ENCODE measurements around the gene NTM. TPM values are rescaled to one million over a fixed set of nuclear protein-coding genes. Genes with fewer than 3 reads are reported as not detected.

The NTM gene
- total and polyA plus RNA-seq, 7 donors: 0.07 to 1.1 (median 0.22) TPM; not detected in 2

- no peak overlapping the region for H3K27ac ChIP-seq
- 39 to 49% (median 43%) methylated on average over 5 of the region's 5 CpGs for WGBS, 3 donors
- ATAC-seq: peak in 1 of 4 donors; percentile 30
Measured at GRCh38 chr11:131875611-131876010, 505.2 kb downstream of the NTM start.

GRCh38 chr11:131877246-131877942 is 507.0 kb downstream of the NTM start:
- ATAC-seq (no peak), DNase-seq (no peak)
- no peak for TF ChIP-seq CTCF (IDR thresholded peaks at IDR 0.05)
- 72 to 76% (median 72%) methylated on average over 10 of the region's 10 CpGs for WGBS, 3 donors
- no peaks in the 10 kb centered on the region for H3K4me1 ChIP-seq
- intact Hi-C loops (cut with DNase I): no loop called here
- no peak overlapping the region for H3K4me3 ChIP-seq
- H3K36me3 ChIP-seq (ENCODE audit: insufficient read depth in 1 of 2, low read depth in 1 of 2): no peaks in the 10 kb centered on the region
- H3K27me3 ChIP-seq (ENCODE audit: insufficient read depth in 3 of 3, low read length in 2 of 3): no peaks in the 10 kb centered on the region
- H3K27ac ChIP-seq: no peak overlapping the region
- H3K9me3 ChIP-seq: no peaks in the 10 kb centered on the region

More at GRCh38 chr11:131875611-131876010, 505.2 kb downstream of the NTM start:
- intact Hi-C loops (cut with DNase I): no loop called here
- no peaks in the 10 kb centered on the region for H3K4me1 ChIP-seq
- H3K36me3 ChIP-seq (ENCODE audit: insufficient read depth in 1 of 2, low read depth in 1 of 2): no peaks in the 10 kb centered on the region
- no peaks in the 10 kb centered on the region for H3K9me3 ChIP-seq
- TF ChIP-seq CTCF (IDR thresholded peaks at IDR 0.05): no peak
- peak; percentile 36 to 55 for DNase-seq
- no peak overlapping the region for H3K4me3 ChIP-seq
- H3K27me3 ChIP-seq (ENCODE audit: insufficient read depth in 3 of 3, low read length in 2 of 3): no peaks in the 10 kb centered on the region

- Histone ChIP-seq H3K27ac (no peak overlapping the region), H3K4me3 (no peak overlapping the region), H3K9me3 (no peaks in the 10 kb centered on the region), H3K4me1 (no peaks in the 10 kb centered on the region), H3K27me3 (ENCODE audit: insufficient read depth in 3 of 3, low read length in 2 of 3) (no peaks in the 10 kb centered on the region), H3K36me3 (ENCODE audit: insufficient read depth in 1 of 2, low read depth in 1 of 2) (no peaks in the 10 kb centered on the region)
- TF ChIP-seq CTCF (IDR thresholded peaks at IDR 0.05): no peak
- ATAC-seq (no peak), DNase-seq (no peak)
- intact Hi-C loops (cut with DNase I): no loop called here
- WGBS, 3 donors: 59 to 76% (median 74%) methylated on average over 3 of the region's 3 CpGs
Measured at GRCh38 chr11:131880316-131880715, 509.9 kb downstream of the NTM start.

- Histone ChIP-seq H3K36me3 (ENCODE audit: insufficient read depth in 1 of 2, low read depth in 1 of 2) (no peaks in the 10 kb centered on the region), H3K4me1 (no peaks in the 10 kb centered on the region), H3K27ac (no peak overlapping the region), H3K9me3 (no peaks in the 10 kb centered on the region), H3K27me3 (ENCODE audit: insufficient read depth in 3 of 3, low read length in 2 of 3) (no peaks in the 10 kb centered on the region), H3K4me3 (no peak overlapping the region)
- intact Hi-C loops (cut with DNase I): no loop called here
- TF ChIP-seq CTCF (IDR thresholded peaks at IDR 0.05): no peak
- WGBS, 3 donors: 86 to 89% (median 88%) methylated on average over 6 of the region's 6 CpGs
- ATAC-seq (no peak), DNase-seq (no peak)
Measured at GRCh38 chr11:131880976-131881375, 510.6 kb downstream of the NTM start.

- ATAC-seq: no peak
- TF ChIP-seq CTCF (IDR thresholded peaks at IDR 0.05): no peak
- Histone ChIP-seq H3K27me3 (ENCODE audit: insufficient read depth in 3 of 3, low read length in 2 of 3) (peaks cover 0 to 5% (median 0%) of the 10 kb centered on the region in 3 donors), H3K36me3 (ENCODE audit: insufficient read depth in 1 of 2, low read depth in 1 of 2) (no peaks in the 10 kb centered on the region), H3K4me3 (no peak overlapping the region), H3K4me1 (no peaks in the 10 kb centered on the region), H3K27ac (no peak overlapping the region), H3K9me3 (no peaks in the 10 kb centered on the region)
- intact Hi-C loops (cut with DNase I): no loop called here
- WGBS, 3 donors: 86 to 93% (median 92%) methylated on average over 6 of the region's 6 CpGs
- DNase-seq: no peak
Measured at GRCh38 chr11:131883332-131883731, 512.9 kb downstream of the NTM start.

Data from psoas muscle (tissue), 8 donors.